HEK293 (cell line): ENCODE measurements around the gene NSG1.

ENCODE experiments used
- CTCF ChIA-PET: fragments of 350-600 bp; formaldehyde crosslinking; extraction: SDS; loops from one replicate; lab custom pipeline; 2021; ENCODE audit warnings: antibody characterized with exemption; lab: Yijun Ruan, JAX
- POLR2A ChIA-PET: fragments of 300-600 bp; formaldehyde crosslinking; extraction: SDS; loops from one replicate; lab custom pipeline; 2020; ENCODE audit warnings: antibody characterized with exemption, inconsistent platforms; lab: Yijun Ruan, JAX
- H3K27ac ChIP-seq: fragments of 200-500 bp; sonication (Bioruptor generic); 2 replicates; pipeline ENCODE4 v1.5.1; 2014; ENCODE audit warnings: low read depth, low read length, control low read depth, inconsistent platforms; ENCODE audit errors: extremely low read depth
- H3K36me3 ChIP-seq, 2 experiments: fragments of 200-500 bp in 1 of 2; sonication (Bioruptor generic) in 1 of 2; 1 replicate in 1 of 2; 2 replicates in 1 of 2; pipeline ENCODE4 v1.5.1; 2014 to 2017; ENCODE audit warnings: inconsistent platforms in 2 of 2, low read length in 2 of 2; ENCODE audit not compliant: control insufficient read depth in 2 of 2, insufficient read depth in 1 of 2
- H3K4me1 ChIP-seq: fragments of 200-500 bp; sonication (Bioruptor generic); 2 replicates; pipeline ENCODE4 v1.5.1; 2014; ENCODE audit warnings: mild to moderate bottlenecking, low read length, inconsistent platforms; ENCODE audit not compliant: control insufficient read depth, insufficient read depth
- H3K4me3 ChIP-seq: 2 replicates; pipeline ENCODE4 v1.5.1; 2011; ENCODE audit warnings: low read depth, mild to moderate bottlenecking, control low read depth, low read length, moderate library complexity
- H3K9me3 ChIP-seq: fragments of 200-500 bp; sonication (Bioruptor generic); 2 replicates; pipeline ENCODE4 v1.5.1; 2014; ENCODE audit warnings: low read depth, low read length, inconsistent platforms; ENCODE audit not compliant: control insufficient read depth, insufficient read depth
- EGR2 ChIP-seq: fragments of 450-650 bp; formaldehyde crosslinking; IDR thresholded peaks from 2 replicates; pipeline ENCODE4 v1.5.1; 2016; ENCODE audit warnings: low read depth, missing biosample characterization, missing genetic modification characterization
- GLIS1 ChIP-seq: fragments of 450-650 bp; formaldehyde crosslinking; IDR thresholded peaks from 2 replicates; pipeline ENCODE4 v1.5.1; 2016; ENCODE audit warnings: missing biosample characterization, missing genetic modification characterization
- HOXD13 ChIP-seq: sonication (generic); formaldehyde crosslinking; IDR thresholded peaks from 2 replicates; pipeline ENCODE4 v1.8.0; 2022; ENCODE audit warnings: missing genetic modification reagents, borderline replicate concordance
- MYNN ChIP-seq: fragments of 450-650 bp; formaldehyde crosslinking; IDR thresholded peaks from 2 replicates; pipeline ENCODE4 v1.5.1; 2016; ENCODE audit warnings: missing biosample characterization, missing genetic modification characterization, borderline replicate concordance
- REPIN1 ChIP-seq: fragments of 450-650 bp; formaldehyde crosslinking; IDR thresholded peaks from 2 replicates; pipeline ENCODE4 v1.5.1; 2017; ENCODE audit warnings: missing biosample characterization, missing genetic modification characterization, low read depth
- ZFHX2 ChIP-seq: fragments of 450-650 bp; formaldehyde crosslinking; conservative IDR thresholded peaks from 2 replicates; pipeline ENCODE4 v1.5.1; 2016; ENCODE audit warnings: missing biosample characterization, missing genetic modification characterization
- ZNF157 ChIP-seq: fragments of 450-650 bp; formaldehyde crosslinking; IDR thresholded peaks from 2 replicates; pipeline ENCODE4 v1.5.1; 2016; ENCODE audit warnings: missing biosample characterization, missing genetic modification characterization
- ZNF548 ChIP-seq: fragments of 450-650 bp; formaldehyde crosslinking; IDR thresholded peaks from 2 replicates; pipeline ENCODE4 v1.5.1; 2016; ENCODE audit warnings: missing biosample characterization, missing genetic modification characterization
- TF ChIP-seq, protein P1 (sequence below): fragments of 450-650 bp; IDR thresholded peaks from 2 replicates; pipeline ENCODE4 v1.5.1; 2018; ENCODE audit warnings: missing biosample characterization, mild to moderate bottlenecking, missing genetic modification characterization
- TF ChIP-seq, protein P2 (sequence below): fragments of 450-650 bp; formaldehyde crosslinking; IDR thresholded peaks from 2 replicates; pipeline ENCODE4 v1.5.1; 2016; ENCODE audit warnings: missing biosample characterization, missing genetic modification characterization
- TF ChIP-seq, protein P3 (sequence below): fragments of 450-650 bp; formaldehyde crosslinking; IDR thresholded peaks from 2 replicates; pipeline ENCODE4 v1.5.1; 2016; ENCODE audit warnings: missing biosample characterization, missing genetic modification characterization
- TF ChIP-seq, protein P4 (sequence below): fragments of 450-650 bp; formaldehyde crosslinking; IDR thresholded peaks from 2 replicates; pipeline ENCODE4 v1.5.1; 2016; ENCODE audit warnings: missing biosample characterization, missing genetic modification characterization

Gene NSG1

DNA sequence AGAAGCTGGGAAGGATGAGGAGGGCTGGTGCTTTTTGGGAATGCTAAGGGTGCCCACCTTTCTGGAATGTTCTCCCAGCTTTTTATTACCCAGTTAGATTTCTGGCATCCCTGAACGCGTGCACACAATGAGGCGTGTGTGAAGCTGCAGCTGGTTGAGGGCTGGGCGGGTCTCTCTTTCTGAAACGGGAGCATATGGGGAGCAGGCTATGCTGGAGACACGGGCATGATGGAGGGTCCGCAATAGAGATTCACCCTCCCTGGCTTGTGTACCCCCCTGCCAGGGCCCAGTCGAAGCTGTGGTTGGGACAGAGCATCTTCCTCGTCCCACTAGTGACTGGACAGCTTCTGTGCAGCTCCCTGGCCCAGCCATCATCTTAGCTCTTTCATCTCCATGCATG, 8.5 kb downstream of the NSG1 start:
- CTCF ChIA-PET, result interaction anchor here (0.5 to 1.7 kb wide), 2 partner anchors 10 to 152 kb away, joined by 3 to 5 read pairs; no protein-coding TSS in a partner anchor
- Histone ChIP-seq H3K9me3 (no peaks in the 10 kb centered on the region), H3K4me3 (no peak overlapping the region), H3K36me3 (peaks cover 0 to 5% of the 10 kb centered on the region in 2 experiments; a peak in 1 of 3 replicates), H3K27ac (no peak overlapping the region), H3K4me1 (no peaks in the 10 kb centered on the region)
- POLR2A ChIA-PET, result no interaction called here
- TF ChIP-seq, protein P1, sequence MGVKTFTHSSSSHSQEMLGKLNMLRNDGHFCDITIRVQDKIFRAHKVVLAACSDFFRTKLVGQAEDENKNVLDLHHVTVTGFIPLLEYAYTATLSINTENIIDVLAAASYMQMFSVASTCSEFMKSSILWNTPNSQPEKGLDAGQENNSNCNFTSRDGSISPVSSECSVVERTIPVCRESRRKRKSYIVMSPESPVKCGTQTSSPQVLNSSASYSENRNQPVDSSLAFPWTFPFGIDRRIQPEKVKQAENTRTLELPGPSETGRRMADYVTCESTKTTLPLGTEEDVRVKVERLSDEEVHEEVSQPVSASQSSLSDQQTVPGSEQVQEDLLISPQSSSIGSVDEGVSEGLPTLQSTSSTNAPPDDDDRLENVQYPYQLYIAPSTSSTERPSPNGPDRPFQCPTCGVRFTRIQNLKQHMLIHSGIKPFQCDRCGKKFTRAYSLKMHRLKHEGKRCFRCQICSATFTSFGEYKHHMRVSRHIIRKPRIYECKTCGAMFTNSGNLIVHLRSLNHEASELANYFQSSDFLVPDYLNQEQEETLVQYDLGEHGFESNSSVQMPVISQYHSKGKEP, result no peak
- TF ChIP-seq, all 188 proteins: peak for 0

DNA sequence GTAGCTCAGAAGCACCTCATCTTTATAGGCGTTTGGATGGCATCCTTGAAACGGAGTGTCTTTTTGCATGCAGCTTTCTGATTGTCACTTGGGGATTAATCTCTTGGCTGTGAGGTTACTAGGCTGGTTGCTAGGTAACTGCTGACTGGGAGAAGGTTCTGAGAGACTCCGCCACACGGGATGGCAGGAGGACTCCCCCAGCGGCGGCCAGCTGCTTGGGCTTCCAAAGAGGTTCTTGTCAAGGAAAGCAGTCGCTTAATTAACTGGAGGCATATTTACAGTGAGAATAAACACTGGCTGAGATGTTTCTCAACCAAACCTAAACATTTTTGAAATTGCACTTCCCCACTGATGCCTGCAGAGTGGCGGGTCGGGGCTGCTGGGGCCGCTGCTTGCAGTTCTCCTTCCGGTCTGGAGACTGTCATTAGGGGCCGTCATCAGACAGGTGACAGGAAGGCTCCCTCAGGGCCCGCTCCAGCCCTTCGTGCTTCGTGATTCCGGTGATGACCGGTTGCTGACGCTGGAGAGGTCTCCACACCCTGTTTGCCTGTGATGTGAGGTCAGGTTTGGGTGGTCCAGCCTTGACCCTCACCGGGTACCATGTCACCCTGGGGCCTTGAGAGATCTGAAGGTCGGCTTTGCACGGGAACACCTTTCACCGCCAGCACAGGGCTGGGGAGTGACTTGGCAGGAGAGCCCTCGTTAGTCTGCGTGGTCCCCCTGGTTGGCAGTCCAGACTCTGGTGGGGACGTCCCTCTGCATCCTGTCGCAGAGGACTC, 9.1 kb downstream of the NSG1 start:
- ChIA-PET POLR2A (interaction anchor here (0.7 kb wide), 1 partner anchor 545 kb away, joined by 4 read pairs; no protein-coding TSS in a partner anchor), CTCF (interaction anchor here (0.5 to 1.7 kb wide), 2 partner anchors 11 to 153 kb away, joined by 3 to 5 read pairs; no protein-coding TSS in a partner anchor)
- no peak overlapping the region for H3K27ac ChIP-seq
- no peaks in the 10 kb centered on the region for H3K9me3 ChIP-seq
- no peak overlapping the region for H3K4me3 ChIP-seq
- TF ChIP-seq, protein P2, sequence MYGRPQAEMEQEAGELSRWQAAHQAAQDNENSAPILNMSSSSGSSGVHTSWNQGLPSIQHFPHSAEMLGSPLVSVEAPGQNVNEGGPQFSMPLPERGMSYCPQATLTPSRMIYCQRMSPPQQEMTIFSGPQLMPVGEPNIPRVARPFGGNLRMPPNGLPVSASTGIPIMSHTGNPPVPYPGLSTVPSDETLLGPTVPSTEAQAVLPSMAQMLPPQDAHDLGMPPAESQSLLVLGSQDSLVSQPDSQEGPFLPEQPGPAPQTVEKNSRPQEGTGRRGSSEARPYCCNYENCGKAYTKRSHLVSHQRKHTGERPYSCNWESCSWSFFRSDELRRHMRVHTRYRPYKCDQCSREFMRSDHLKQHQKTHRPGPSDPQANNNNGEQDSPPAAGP (tag by site-specific recombination), result no peak
- TF ChIP-seq MYNN (tag by site-specific recombination), result peak; percentile 57; the same call in 1 of the 2 replicates
- H3K36me3 ChIP-seq, result peaks cover 0 to 5% of the 10 kb centered on the region in 2 experiments; a peak in 1 of 3 replicates
- no peaks in the 10 kb centered on the region for H3K4me1 ChIP-seq

DNA sequence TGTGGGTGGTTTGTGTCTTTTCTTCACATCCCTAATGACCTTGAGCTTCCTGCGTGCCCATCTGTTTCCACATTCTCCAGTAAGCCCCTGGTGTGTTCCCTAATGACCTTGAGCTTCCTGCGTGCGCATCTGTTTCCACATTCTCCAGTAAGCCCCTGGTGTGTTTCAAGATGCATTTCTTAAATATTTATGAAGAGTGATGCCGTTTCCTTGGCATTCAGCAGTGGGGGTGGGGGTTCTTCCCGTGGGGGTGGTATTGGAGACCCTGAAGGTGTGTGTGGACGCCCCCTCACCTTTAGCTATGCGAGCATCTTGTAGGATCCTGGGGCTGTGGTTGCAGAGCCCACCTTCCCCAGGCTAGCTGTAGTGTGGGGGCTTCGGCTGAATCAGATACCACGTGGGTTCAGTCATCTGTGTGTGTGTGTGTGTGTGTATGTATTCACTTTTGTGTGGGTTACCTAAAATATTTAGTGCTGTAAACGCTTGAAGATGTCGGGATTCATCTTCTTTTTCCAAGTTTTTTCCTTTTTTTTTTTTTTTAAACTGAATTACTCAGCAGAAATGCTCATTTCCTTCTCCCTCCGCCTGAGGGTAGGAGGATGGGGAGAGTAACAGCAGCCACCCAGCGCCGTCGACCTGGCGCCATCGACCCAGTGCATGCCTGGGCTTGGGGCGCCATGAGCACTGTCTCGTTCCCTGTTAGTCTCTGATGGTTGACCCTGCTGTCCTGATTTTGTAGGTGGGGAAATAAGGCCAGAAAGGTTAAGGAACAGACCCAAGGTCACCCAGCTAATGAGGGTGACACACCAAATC, 9.9 kb downstream of the NSG1 start:
- Histone ChIP-seq H3K4me3 (no peak overlapping the region), H3K36me3 (peaks cover 0 to 2% of the 10 kb centered on the region in 2 experiments; a peak in 1 of 3 replicates), H3K9me3 (no peaks in the 10 kb centered on the region), H3K27ac (no peak overlapping the region), H3K4me1 (no peaks in the 10 kb centered on the region)
- ChIA-PET POLR2A (interaction anchor here (0.7 kb wide), 1 partner anchor 545 kb away, joined by 4 read pairs; no protein-coding TSS in a partner anchor), CTCF (no interaction called here)
- TF ChIP-seq REPIN1 (tag by site-specific recombination) (no peak), ZFHX2 (peak; percentile 46), EGR2 (tag by site-specific recombination) (peak; percentile 67), ZNF157 (tag by site-specific recombination) (no peak), GLIS1 (tag by site-specific recombination) (no peak), HOXD13 (no peak)
- TF ChIP-seq, protein P3, sequence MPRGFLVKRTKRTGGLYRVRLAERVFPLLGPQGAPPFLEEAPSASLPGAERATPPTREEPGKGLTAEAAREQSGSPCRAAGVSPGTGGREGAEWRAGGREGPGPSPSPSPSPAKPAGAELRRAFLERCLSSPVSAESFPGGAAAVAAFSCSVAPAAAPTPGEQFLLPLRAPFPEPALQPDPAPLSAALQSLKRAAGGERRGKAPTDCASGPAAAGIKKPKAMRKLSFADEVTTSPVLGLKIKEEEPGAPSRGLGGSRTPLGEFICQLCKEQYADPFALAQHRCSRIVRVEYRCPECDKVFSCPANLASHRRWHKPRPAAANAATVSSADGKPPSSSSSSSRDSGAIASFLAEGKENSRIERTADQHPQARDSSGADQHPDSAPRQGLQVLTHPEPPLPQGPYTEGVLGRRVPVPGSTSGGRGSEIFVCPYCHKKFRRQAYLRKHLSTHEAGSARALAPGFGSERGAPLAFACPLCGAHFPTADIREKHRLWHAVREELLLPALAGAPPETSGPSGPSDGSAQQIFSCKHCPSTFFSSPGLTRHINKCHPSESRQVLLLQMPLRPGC (tag by site-specific recombination), result no peak

DNA sequence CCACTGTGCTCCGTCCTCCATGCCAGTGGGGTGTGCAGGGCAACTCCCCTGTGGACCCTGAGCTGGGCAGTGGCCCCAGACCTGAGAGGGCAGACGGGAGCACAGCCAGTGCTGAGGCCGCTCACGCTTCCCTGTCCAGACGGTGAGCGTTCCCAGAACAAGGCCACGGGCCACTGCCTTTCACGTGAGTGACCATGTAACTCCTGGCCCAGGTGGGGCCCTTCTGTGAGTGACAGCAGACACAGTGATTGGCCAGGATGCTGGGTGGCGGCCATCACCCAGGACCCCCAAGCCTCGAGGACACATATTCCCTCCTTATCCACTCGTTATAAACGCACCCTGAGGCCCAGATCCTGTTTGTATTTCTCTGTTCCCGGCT, 10.5 kb downstream of the NSG1 start:
- H3K4me1 ChIP-seq, result no peaks in the 10 kb centered on the region
- ChIA-PET POLR2A (no interaction called here), CTCF (no interaction called here)
- H3K9me3 ChIP-seq, result no peaks in the 10 kb centered on the region
- H3K27ac ChIP-seq, result no peak overlapping the region
- no peaks in the 10 kb centered on the region for H3K36me3 ChIP-seq
- no peak for TF ChIP-seq ZNF548 (tag by site-specific recombination)
- TF ChIP-seq, protein P4, sequence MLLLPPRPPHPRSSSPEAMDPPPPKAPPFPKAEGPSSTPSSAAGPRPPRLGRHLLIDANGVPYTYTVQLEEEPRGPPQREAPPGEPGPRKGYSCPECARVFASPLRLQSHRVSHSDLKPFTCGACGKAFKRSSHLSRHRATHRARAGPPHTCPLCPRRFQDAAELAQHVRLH (tag by site-specific recombination), result no peak
- no peak overlapping the region for H3K4me3 ChIP-seq
